GM21737 (cell line): ENCODE measurements around the gene SLC8B1.

Source experiments
- ATAC-seq: cut with Tn5 transposase; IDR thresholded peaks from one replicate; pipeline ENCODE4 v1.9.1; 2021; ENCODE audit warnings: mild to moderate bottlenecking, moderate library complexity; ENCODE audit not compliant: unreplicated experiment

SLC8B1 gene

DNA sequence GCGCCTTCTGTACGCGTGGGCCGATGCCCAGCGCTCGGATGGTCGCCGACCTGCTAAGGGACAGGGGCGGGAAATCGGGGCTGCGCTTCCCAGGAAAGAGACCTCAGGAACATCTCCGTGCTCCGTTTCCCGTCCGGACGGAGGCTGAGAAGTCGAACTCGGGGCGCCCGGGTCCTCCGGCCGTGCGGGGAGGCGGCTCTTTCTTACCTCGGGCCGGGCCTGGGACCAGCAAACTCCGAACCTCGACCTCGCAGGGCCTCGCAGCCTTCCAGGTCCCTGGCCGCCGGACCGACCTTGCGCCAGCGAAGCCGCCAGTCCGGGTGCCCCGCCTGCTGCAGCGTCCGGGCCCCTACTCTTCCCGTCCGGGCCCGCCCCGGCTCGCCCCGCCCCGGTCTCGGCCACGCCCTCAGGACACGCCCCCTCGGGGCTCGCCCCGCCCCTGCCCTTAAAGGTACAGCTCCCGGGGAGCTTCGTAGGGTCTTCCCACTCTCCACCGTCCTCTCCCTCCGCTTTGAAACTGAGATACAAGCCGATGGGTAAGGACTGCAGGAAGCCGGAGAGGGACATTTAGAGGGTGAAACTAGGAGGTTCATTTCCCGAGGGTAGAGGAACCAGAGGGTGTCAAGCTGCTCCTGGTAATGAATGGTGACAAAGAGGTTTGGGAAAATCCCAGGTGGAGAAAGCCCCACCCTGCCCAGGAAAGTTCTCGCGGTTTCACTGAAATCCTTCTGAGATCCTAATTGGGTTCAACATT lies at the start of gene SLC8B1:
SLC8B1 (minus strand) TSS at position 324 of the 754 bp plus-strand sequence. CDS start 2,231 bp downstream, outside the sequence.
- ATAC-seq = peak; percentile 94

DNA sequence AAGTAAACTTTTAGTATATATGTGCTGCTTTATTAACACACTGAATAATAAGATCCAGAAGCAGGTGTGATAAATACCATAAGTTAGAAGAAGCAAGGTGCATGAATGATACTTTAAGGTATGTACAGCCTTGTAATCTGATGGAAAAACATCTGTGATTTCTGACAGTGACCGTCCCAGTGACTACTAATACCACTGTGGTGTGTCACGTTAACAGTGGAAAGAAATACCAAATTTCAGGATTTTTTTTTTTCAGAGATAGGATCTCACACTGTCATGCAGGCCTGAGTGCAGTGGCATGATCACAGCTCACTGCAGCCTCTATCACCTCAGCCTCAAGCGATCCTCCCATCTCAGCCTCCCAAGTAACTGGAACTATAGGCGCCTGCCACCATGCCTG lies 47.3 kb upstream of the SLC8B1 start:
- ATAC-seq = no peak

DNA sequence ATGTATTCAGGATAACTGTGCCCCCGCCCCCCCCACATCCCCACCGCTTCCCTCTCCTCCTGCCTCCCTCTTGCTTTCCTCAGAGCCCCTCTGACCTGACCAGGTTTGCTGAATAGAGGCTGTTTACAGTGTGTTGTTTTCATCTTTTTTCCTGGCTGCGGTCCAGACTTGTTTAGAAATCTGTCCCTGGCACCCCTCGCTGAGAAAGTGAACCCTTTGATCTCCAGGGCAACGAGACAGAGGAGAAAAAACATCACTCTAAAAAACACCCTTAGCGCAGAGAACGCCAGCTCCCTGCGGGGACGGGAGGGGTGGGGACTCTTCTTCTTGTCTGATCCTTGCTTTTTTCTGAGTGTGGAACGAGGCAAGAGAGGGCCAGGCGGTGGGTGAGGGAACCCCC lies 46.3 kb upstream of the SLC8B1 start:
- ATAC-seq = no peak

DNA sequence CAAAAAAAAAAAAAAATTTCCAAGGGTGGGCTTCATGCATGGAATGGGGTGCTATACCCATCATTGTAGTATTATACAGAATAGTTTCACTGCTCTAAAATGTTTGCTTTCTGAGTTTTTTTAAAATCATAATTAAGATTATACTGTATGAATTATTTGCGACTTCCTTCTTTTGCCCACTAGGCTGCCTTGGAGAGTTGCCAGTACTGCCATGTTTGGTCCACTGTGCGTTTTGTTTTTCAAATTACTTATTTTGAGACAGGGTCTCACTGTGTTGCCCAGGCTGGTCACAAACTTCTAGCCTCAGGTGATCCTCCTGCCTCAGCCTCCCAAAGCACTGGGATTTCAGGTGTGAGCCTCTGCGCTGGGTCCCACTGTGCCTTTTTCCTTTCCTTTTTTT lies 43.4 kb upstream of the SLC8B1 start:
- no peak for ATAC-seq

DNA sequence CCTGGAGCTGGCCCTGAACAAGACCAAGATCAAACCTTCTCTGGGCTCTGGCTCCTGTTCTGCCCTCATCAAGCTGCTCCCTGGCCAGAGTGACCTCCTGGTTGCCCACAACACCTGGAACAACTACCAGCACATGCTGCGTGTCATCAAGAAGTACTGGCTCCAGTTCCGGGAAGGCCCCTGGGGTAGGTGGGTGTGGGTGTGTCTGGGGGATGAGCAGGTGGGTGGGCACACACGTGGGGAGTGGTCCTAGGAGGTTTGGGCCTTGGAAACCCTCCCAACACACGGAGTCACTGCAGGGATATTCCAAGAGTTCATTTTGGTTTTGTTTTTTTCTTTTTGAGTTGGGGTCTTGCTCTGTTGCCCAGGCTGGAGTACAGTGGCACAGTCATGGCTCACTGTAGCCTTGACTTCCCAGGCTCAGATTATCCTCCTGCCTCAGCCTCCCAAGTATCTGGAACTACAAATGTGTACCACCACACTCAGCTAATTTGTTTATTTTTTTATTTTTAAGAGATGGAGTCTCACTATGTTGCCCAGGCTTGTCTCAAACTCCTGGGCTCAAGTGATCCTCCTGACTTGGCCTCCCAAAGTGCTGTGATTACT lies 40.0 kb upstream of the SLC8B1 start:
- no peak for ATAC-seq

DNA sequence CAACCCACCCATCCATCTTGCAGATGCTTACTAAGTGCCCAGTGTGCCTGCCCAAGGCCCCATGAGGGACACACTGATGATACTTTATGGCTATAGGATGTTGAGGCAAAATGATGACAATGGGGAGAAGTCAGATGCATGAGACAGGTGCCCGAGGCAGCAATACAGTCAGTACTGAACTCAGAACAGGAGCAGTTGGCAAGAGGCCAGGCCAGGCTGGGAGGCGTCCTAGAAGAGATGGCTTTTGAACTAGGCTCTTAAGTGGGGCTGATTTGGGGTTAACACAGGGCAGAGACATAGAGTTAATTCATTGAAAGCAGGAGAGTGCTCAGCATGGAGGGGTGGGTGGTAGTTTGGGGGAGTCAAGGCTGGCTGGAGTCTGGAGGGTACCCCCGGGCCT lies 39.1 kb upstream of the SLC8B1 start:
- ATAC-seq = no peak

DNA sequence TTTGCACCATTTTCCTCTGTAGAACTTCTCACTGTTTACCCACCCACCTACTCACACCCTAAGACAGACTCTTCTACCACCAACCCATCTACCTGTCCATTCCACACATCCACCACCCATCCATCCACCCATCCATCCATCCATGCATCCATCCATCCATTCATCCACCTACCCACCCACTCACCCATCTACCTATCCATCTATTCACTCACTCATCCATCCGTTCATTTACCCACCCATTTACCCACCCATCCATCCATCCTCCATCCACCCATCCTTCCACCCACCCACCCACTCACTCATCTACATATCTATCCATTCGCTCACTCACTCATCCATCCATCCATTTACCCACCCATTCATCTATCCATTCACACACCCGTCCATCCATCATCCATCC lies 38.5 kb upstream of the SLC8B1 start:
- no peak for ATAC-seq

DNA sequence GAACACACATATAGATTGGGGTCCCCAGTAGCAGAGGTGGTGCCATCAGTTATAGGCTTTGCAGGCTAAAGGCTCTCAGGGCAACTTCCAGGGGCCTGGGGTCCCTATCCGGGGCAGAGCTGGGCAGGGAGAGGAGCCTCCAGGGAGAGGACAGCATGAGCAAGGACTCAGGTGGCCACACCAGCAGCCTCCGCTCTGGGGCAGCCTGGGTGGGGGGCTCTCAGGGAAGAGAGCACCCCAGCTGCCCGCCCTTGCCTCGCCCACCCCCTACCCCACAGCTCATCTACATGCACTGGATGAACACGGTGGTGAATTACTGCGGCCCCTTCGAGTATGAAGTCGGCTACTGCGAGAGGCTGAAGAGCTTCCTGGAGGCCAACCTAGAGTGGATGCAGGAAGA lies 37.5 kb upstream of the SLC8B1 start:
- ATAC-seq = no peak

DNA sequence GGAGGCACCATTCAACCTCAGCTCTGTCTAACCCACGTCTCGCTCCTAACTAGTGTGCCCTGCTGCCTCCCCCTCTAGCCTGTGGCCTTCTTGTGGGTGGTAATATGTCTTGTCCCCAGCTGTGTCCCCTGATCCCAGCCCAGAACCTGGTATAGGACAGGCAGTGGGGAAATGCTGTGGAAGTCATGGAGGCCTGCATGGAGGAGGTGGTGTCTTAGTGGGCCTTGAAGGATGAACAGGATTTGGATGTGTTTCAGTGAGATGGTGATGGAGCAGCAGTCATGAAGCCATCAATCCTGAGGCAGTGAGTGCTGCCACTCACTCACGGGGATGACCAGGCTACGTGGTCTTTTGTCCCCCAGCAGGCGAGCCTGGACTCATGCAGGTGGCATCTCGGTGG lies 36.9 kb upstream of the SLC8B1 start:
- ATAC-seq = no peak

DNA sequence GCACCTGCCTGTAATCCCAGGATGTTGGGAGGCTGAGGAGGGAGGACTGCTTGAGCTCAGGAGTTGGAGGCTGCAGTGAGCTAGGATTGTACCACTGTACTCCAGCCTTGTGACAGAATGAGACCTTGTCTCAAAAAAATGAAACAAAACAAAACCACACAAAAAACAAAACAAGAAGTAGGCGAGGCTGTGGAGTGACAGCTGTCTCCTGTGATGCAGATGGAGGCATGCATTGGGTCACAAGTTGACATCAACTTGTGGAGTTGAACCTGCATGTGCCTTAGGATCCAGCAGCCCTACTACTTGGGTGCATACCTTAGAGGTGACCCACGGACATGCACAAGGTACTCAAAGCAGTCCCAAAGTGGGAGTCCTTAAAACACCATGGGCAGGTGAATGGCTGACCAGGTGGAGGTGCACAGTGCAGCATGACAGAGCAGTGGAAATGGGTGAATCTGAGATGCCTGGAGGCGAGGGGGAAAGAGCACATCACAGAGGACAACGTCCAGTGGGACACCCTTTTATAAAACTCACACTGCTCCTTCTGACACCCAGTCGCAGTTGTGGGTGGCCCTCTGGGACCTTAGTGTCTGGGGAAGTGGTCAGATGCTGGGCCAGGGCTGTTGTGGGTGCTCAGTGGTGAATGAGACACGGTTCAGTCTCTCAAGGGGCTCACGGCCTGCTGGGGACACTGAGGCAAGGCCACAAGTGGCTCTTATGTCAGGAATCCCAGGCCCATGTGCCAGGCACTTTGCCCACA lies 36.2 kb upstream of the SLC8B1 start:
- ATAC-seq = no peak

DNA sequence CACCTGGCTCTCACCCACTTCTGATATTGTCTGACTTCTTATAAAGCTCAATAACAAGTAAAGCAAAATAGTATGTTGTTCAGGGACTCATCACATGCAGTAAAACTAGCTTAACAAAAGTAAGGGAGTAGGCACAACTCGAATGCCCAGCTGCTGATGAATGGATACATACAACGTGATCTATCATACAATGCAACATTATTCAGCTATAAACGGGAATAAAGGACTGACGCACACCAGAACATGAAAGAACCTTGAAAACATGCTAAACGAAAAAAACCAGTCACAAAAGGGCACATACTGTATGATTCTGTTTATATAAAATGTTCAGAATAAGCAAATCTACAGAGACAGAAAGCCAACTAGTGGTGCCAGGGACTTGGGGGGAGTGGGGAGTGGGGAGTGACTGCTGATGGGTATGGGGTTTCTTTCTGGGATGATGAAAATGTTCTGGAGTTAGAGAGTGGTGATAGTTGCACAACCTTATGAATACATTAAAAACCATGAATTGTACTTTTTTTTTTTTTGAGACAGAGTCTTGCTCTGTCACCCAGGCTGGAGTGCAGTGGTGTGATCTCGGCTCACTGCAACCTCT lies 34.6 kb upstream of the SLC8B1 start:
- no peak for ATAC-seq

DNA sequence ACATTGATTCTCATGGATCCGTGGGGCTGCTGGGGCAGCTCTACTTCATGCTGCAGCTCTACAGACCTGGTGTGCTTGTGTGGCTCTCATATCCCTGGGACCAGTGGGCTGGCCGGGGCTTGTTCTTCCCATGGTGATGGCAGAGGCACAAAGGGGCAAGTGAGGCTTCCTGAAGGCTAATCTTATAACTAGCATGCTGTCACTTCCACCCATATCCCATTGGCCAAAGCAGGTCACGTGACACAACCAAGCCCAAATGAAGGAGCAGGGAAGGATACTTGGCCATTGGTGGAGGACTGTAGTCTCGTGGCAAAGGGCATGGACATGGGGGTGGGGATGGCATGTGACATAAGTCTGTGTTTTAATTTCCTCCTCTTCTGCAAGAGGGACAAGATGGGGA lies 33.4 kb upstream of the SLC8B1 start:
- no peak for ATAC-seq

DNA sequence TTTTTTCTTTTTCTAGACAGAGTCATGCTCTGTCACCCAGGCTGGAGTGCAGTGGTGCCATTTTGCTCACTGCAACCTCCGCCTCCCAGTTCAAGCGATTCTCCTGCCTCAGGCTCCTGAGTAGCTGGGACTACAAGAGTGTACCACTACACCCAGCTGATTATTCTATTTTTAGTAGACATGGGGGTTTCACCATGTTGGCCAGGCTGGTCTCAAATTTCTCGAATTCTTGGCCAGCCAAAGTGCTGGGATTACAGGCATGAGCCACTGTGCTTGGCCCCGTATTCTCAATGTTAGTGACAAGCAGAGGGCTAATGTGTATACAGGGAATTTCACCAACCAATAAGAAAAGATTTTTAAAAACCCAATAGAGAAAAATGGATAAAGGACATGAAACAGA lies 31.9 kb upstream of the SLC8B1 start:
- ATAC-seq = no peak

DNA sequence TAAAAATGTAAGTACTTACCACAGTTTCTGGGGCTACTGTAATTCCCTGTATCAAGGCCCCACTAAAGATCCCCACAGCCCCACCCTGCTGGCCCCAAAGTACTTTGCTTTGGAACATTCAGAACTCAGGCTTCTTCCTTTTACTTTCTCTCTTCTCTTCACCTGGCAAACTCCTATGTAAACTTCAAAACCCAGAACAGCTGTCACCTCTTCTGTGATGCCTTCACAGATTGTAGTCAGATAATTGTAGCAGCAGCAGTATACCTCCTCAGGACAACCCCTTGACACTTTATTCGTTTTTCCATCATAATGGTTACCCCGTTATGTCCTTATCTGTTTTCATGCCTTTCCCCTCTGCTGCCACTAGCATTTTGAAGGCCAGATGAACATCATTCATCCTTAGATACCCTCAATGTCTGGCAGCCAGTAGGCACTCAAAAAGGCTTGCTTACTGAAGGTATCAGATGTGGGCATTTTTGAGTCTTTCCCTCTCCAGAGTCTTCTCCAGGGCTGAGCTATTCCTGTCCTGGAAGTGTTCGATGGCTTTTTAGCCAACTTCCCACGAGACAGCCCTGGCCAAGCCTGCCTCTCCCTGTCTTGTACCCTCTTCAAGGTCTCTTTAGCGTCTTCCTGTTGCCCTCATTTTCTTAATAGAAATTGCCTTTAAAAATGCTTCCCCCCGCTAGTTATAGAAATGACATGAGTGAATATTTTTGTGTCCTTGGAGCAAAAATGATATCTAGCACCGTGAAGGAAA lies 30.9 kb upstream of the SLC8B1 start:
- ATAC-seq = no peak

DNA sequence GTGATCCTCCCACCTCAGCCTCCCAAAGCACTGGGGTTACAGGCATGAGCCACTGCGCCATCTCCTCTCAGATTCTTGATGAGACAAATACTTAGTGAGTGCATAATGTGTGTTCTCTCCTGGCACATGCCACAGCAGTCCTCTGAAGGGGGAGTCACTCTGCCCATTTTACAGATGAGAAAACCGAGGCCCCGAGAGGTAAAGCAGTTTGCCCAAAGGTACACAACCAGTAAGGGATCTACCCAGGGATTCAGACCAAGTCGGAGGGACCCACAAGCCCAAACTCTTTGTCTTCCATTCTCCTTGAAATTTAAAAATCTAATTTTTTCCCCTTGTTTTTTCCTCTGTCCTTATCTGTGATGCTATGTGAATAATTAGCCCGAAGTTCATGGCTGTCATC lies 29.8 kb upstream of the SLC8B1 start:
- ATAC-seq = no peak

DNA sequence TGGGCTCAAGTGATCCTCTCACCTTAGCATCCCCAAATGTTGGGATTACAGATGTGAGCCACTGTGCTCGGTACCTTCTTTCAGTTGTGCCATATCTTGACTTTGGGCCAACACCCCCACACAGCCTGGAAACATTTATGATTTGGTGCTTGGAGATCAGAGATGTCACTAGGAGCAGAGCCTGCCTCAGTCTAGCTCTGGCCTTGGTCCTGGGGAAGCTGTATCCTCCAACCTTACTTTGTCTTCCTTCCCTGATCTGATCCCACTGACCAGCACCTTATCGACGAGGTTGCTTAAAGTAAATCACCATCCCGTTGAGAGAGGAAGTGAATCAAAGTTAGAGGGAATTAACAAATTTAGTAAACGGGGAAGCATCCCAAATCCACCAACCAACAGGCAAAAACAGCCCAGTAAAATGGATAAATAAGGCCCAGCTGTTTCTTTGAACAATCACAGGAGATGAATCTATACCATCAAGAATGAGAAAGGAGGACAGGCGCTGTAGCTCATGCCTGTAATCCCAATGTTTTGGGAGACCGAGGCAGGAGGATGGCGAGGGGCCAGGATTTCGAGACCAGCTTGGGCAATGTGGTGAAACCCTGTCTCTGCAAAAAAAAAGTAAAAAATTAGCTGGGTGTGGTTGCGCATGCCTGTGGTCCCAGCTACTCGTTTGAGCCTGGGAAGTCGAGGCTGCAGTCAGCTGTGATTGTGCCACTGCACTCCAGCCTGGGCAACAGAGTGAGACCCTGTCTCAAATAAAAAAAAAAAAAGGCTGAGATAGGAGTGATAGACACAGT lies 26.9 kb upstream of the SLC8B1 start:
- no peak for ATAC-seq

DNA sequence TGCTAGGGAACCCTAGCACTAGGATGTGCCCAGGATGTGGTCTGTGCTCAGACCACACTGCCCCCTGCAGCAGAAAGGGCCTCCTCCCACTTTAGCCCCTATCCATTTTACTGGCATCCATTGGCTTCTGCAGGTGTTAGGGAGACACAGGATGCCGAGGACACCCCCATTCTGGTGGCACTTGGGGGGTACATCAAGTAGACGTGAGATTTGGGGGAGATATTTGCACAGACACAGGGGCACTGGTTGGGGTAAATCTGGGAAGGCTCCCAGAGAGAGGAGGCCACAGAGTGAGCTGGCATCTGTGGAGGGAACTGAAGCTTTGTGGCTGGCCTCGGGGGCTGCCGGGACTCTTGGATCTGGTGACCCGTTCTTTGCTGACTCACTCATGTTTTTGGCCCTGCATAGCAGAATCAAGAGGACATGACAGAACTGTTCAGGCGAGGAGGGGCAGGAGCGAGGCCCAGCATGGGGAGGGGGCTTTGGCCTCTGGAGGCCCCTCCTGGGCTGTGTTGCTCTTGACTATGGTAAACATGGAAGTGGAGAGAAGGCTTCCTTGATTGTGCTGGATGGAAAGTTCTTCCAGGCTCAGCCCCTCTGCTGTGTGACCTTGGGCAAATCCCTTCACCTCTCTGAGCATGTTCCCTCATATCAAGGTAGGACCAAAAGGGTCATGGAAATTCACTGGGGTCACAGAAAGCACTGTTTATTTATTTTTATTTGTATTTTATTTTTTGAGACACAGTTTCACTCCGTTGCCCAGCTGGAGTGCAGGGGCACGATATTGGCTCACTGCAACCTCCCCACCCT lies 25.2 kb upstream of the SLC8B1 start:
- ATAC-seq = no peak

DNA sequence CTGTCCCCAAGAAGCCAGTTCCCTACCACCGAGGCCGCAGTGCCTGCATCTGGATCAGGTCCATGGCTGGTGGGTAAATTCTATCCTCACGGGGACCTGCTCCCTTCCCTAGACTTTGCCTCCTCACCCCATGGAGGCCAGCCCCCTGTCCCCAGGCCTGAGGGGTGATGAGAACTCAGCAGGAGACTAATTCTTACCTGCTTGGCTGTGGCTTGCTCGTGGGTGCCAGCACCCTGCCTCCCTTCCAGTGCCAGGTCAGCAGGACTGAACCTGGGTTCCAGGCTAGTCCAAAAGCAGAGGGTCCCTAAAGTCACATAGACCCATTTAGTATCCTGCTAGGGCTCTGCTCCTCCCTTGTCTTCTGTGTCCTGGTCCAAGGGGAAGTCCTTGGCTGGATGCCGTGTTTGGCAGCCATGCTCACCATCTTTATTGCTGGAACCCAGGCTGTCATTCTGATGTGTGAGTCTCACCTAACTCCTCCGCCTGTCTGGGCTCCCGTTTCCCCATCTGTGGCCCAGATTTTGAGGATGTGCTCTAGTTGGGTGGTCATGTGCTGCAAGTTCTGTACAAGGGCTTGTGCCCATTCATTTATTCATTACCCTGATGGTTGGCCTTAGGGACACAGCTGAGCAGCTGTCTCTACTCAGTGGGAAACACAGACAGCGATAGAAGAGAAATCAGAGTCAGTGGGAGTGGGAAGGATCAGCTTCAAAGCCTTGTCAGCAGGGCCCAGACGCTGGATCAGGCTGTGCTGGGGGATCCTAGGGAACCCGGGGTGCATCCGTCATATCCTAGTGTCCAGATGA lies 24.4 kb upstream of the SLC8B1 start:
- no peak for ATAC-seq
